Left ventricle myocardium superior (tissue), 1 donor: ENCODE measurements around the gene PRRX1. TPM values are rescaled to one million over a fixed set of nuclear protein-coding genes. Genes with fewer than 3 reads are reported as not detected.
A peak's percentile ranks its signal among the peaks of the same experiment; 100 is the strongest.

Source experiments
- ATAC-seq: fragments of 200-7000 bp; cut with Tn5 transposase; one replicate; pipeline ENCODE4 v1.9.1; 2020; ENCODE audit warnings: mild to moderate bottlenecking, moderate library complexity
- DNase-seq: peaks from one replicate; pipeline ENCODE4 v3.0.0-alpha.2; 2020
- intact Hi-C: fragments of 100-400 bp; cut with micrococcal nuclease; formaldehyde crosslinking; loops from one replicate; pipeline ENCODE4 v1.11.0; 2022
- total RNA-seq: library from RNA; stranded (reverse); fragmentation: NEBNext Ultra II Directional; extraction: Animal tissue kit (Norgen Biotek cat#: 25700); gene quantifications from one replicate; pipeline ENCODE4 v1.2.1, GENCODE V29; 2021
- donor health status: DM: no; HTN: yes; CAD: no; lungs with severe emphysema.

The PRRX1 gene
- total RNA-seq, 1 donor from 2014 or later = 36.5 TPM

GRCh38 chr1:170678027-170678600 lies 14.2 kb downstream of the PRRX1 start:
- ATAC-seq (peak; percentile 56), DNase-seq (no peak)
- intact Hi-C loops = loop anchor here (10.0 kb wide), 1 partner anchor 57 kb away; no protein-coding TSS in a partner anchor

GRCh38 chr1:170680428-170680827 lies 16.5 kb downstream of the PRRX1 start:
- peak; percentile 39 for ATAC-seq
- DNase-seq = no peak
- intact Hi-C loops = no loop called here

- intact Hi-C loops = no loop called here
- peak; percentile 17 for ATAC-seq
- no peak for DNase-seq
Measured at GRCh38 chr1:170682169-170682568, 18.2 kb downstream of the PRRX1 start.

- no peak for DNase-seq
- intact Hi-C loops = no loop called here
Measured at GRCh38 chr1:170682809-170683208, 18.9 kb downstream of the PRRX1 start.

GRCh38 chr1:170685166-170685565 lies 21.2 kb downstream of the PRRX1 start:
- intact Hi-C loops = no loop called here
- DNase-seq (no peak), ATAC-seq (peak; percentile 36)

More at GRCh38 chr1:170682809-170683208, 18.9 kb downstream of the PRRX1 start:
- ATAC-seq = no peak

GRCh38 chr1:170686291-170686690 lies 22.4 kb downstream of the PRRX1 start:
- ATAC-seq = no peak
- intact Hi-C loops = no loop called here

GRCh38 chr1:170687621-170688020 lies 23.7 kb downstream of the PRRX1 start:
- ATAC-seq (no peak), DNase-seq (no peak)
- intact Hi-C loops = no loop called here

More at GRCh38 chr1:170686291-170686690, 22.4 kb downstream of the PRRX1 start:
- DNase-seq = no peak

GRCh38 chr1:170691258-170691657 lies 27.3 kb downstream of the PRRX1 start:
- no peak for DNase-seq
- intact Hi-C loops = no loop called here
- no peak for ATAC-seq

- DNase-seq = no peak
- intact Hi-C loops = no loop called here
- peak; percentile 78 for ATAC-seq
Measured at GRCh38 chr1:170692866-170693575, 29.1 kb downstream of the PRRX1 start.

- DNase-seq (no peak), ATAC-seq (no peak)
- intact Hi-C loops = no loop called here
Measured at GRCh38 chr1:170694172-170694926, 30.4 kb downstream of the PRRX1 start.

GRCh38 chr1:170695955-170696590 lies 32.1 kb downstream of the PRRX1 start:
- ATAC-seq (peak; percentile 12), DNase-seq (no peak)
- intact Hi-C loops = no loop called here

GRCh38 chr1:170696591-170697290 lies 32.8 kb downstream of the PRRX1 start:
- DNase-seq = no peak
- intact Hi-C loops = no loop called here
- ATAC-seq = peak; percentile 35

GRCh38 chr1:170697316-170697715 lies 33.4 kb downstream of the PRRX1 start:
- ATAC-seq = no peak
- no peak for DNase-seq
- intact Hi-C loops = no loop called here

- ATAC-seq = peak; percentile 63
- intact Hi-C loops = no loop called here
Measured at GRCh38 chr1:170698301-170699275, 34.7 kb downstream of the PRRX1 start.

GRCh38 chr1:170699696-170700095 lies 35.8 kb downstream of the PRRX1 start:
- ATAC-seq = no peak
- DNase-seq = no peak
- intact Hi-C loops = no loop called here

More at GRCh38 chr1:170698301-170699275, 34.7 kb downstream of the PRRX1 start:
- DNase-seq = peak; percentile 35

- intact Hi-C loops = no loop called here
- ATAC-seq = no peak
Measured at GRCh38 chr1:170700842-170701615, 37.1 kb downstream of the PRRX1 start.

GRCh38 chr1:170701962-170702361 lies 38.0 kb downstream of the PRRX1 start:
- no peak for ATAC-seq
- no peak for DNase-seq
- intact Hi-C loops = no loop called here

More at GRCh38 chr1:170700842-170701615, 37.1 kb downstream of the PRRX1 start:
- DNase-seq = no peak
